Activated CD4-positive, alpha-beta memory T cell treated with anti-CD3 and anti-CD28 coated beads for 36 hours (primary cell): Measurements from ENCODE around the gene PLA2G6. TPM values are rescaled to one million over a fixed set of nuclear protein-coding genes. Genes with fewer than 3 reads are reported as not detected.

Experiments used
- CTCF ChIA-PET: fragments of 350-600 bp; sonication (Branson Sonifier 250); formaldehyde crosslinking; loops from one replicate; lab custom pipeline; 2021; ENCODE audit warnings: antibody characterized with exemption, inconsistent platforms; lab: Charles Lee
- POLR2A ChIA-PET: fragments of 350-600 bp; sonication (Branson Sonifier 250); formaldehyde crosslinking; loops from one replicate; lab custom pipeline; 2021; ENCODE audit warnings: antibody characterized with exemption; lab: Charles Lee
- DNase-seq: peaks from one replicate; pipeline ENCODE4 v3.0.0-alpha.2; 2020
- H3K27ac Mint-ChIP-seq: one replicate; pipeline ENCODE4 v1.8.0; 2021; ENCODE audit warnings: mixed read lengths
- H3K27me3 Mint-ChIP-seq: one replicate; pipeline ENCODE4 v1.8.0; 2021; ENCODE audit warnings: mixed read lengths
- H3K36me3 Mint-ChIP-seq: one replicate; pipeline ENCODE4 v1.8.0; 2021; ENCODE audit warnings: mixed read lengths
- H3K4me1 Mint-ChIP-seq: one replicate; pipeline ENCODE4 v1.8.0; 2021; ENCODE audit warnings: low read depth, mixed read lengths
- H3K4me3 Mint-ChIP-seq: one replicate; pipeline ENCODE4 v1.8.0; 2021; ENCODE audit warnings: mild to moderate bottlenecking, mixed read lengths
- H3K9me3 Mint-ChIP-seq: one replicate; pipeline ENCODE4 v1.8.0; 2021; ENCODE audit warnings: mixed read lengths
- intact Hi-C: fragments of 100-400 bp; cut with micrococcal nuclease; formaldehyde crosslinking; loops from one replicate; pipeline ENCODE4 v1.15.1; 2023
- total RNA-seq, 2 experiments: library from RNA; stranded (reverse); gene quantifications; one replicate each; pipeline ENCODE4 v1.2.3, GENCODE V29; 2021

PLA2G6 gene
- total RNA-seq, 2 experiments from 2014 or later: 63.7 to 69.5 TPM

- intact Hi-C loops: no loop called here
- Mint-ChIP-seq H3K4me1 (no peaks in the 10 kb centered on the region), H3K27me3 (no peaks in the 10 kb centered on the region), H3K9me3 (no peaks in the 10 kb centered on the region), H3K4me3 (no peak overlapping the region), H3K36me3 (peaks cover 14% of the 10 kb centered on the region), H3K27ac (no peak overlapping the region)
- DNase-seq: no peak
- CTCF ChIA-PET: interaction anchor here (1.5 kb wide), 1 partner anchor 8 kb away, joined by 3 read pairs; no protein-coding TSS in a partner anchor
- POLR2A ChIA-PET: no interaction called here
Measured at GRCh38 chr22:38074181-38075104, 107.2 kb downstream of the PLA2G6 start.

DNA sequence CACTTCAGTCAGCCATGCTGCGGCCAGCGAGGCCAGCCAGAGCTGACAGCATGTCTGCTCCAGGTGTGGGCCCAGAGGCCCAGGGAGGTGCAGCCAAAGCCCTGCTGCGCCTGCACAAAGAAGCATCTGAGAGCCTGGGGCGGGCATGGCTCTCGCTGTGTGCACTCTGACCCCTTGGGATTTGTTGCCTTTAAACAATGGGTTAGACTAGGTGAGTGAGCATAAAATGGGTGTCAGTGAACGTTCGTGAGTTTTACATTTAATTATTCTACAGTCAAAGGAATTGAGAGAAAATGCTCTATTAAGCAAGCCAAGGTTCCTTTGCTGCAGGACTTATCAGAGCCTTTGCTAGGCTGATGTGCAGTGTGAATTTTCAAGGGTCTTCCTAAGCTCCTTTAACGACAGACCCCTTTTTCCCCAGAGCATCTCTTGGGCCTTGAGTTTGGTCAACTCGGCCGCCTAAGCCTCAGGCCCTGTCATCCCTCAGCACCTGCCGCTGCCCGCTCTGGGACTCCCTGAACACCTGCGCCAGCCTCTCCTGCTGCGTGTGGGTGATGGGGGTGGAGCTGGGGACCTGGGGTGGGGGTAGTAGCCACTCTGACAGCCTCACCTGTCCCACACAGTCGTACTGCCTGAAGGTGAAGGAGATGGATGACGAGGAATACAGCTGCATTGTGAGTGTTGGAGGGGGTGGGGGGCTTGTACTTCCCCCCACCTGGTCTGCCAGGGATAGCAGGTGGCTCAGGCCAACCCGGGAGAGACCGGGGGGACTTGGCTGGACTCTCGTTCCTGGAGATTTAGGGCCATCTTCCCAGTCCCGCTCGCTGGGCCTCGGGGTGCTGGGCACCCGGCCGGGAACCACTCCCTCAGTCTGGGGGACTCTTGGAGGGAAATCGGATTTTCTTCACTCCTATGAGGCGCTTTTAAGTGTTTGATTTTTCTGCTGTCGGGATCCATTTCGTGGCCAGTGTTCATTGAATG lies 108.2 kb downstream of the PLA2G6 start:
- H3K36me3 Mint-ChIP-seq: peaks cover 14% of the 10 kb centered on the region
- POLR2A ChIA-PET: no interaction called here
- no peak overlapping the region for H3K4me3 Mint-ChIP-seq
- no peak overlapping the region for H3K27ac Mint-ChIP-seq
- no peak for DNase-seq
- H3K9me3 Mint-ChIP-seq: no peaks in the 10 kb centered on the region
- no peaks in the 10 kb centered on the region for H3K4me1 Mint-ChIP-seq
- no peaks in the 10 kb centered on the region for H3K27me3 Mint-ChIP-seq
- CTCF ChIA-PET: no interaction called here
- intact Hi-C loops: no loop called here

DNA sequence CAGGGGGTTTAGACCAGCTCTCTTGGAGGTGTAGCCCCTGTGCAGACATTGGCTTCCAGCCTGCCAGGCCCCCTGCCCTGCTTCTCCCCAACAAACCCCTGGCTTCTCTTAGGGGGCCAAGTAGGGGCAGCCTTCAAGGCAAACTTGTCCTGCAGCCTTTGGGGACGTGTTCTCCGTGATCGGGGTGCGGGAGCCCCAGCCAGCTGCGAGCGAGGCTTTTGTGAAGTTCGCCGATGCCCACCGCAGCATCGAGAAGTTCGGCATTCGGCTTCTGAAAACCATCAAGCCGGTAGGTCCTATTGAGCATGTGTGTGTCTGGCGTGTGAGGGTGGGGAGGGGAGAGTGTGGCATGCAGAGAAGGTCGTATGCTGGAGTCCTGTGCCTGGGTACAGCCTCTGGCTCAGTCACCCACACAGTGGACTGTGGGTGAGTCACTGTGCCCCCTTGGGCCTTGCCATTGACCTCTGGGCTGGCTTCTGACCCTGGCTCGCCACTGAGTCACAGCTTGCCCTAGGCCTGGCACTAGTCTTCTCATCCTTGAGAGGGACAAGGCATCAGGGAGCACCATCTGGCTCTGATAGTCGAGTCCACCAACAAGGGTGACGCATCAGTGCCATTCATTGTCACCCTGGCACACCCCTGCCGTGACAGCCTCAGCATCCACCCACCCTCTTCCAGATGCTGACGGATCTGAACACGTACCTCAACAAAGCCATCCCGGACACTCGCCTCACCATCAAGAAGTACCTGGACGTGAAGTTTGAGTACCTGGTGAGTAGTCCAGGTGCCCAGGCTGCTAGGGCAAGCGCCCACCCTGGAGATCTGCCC lies 109.1 kb downstream of the PLA2G6 start:
- ChIA-PET CTCF (no interaction called here), POLR2A (interaction anchor here (0.9 kb wide), 1 partner anchor 14 kb away, joined by 3 read pairs; no protein-coding TSS in a partner anchor)
- Mint-ChIP-seq H3K27ac (no peak overlapping the region), H3K4me1 (no peaks in the 10 kb centered on the region), H3K27me3 (no peaks in the 10 kb centered on the region), H3K9me3 (no peaks in the 10 kb centered on the region), H3K36me3 (peaks cover 16% of the 10 kb centered on the region), H3K4me3 (no peak overlapping the region)
- intact Hi-C loops: no loop called here
- no peak for DNase-seq

DNA sequence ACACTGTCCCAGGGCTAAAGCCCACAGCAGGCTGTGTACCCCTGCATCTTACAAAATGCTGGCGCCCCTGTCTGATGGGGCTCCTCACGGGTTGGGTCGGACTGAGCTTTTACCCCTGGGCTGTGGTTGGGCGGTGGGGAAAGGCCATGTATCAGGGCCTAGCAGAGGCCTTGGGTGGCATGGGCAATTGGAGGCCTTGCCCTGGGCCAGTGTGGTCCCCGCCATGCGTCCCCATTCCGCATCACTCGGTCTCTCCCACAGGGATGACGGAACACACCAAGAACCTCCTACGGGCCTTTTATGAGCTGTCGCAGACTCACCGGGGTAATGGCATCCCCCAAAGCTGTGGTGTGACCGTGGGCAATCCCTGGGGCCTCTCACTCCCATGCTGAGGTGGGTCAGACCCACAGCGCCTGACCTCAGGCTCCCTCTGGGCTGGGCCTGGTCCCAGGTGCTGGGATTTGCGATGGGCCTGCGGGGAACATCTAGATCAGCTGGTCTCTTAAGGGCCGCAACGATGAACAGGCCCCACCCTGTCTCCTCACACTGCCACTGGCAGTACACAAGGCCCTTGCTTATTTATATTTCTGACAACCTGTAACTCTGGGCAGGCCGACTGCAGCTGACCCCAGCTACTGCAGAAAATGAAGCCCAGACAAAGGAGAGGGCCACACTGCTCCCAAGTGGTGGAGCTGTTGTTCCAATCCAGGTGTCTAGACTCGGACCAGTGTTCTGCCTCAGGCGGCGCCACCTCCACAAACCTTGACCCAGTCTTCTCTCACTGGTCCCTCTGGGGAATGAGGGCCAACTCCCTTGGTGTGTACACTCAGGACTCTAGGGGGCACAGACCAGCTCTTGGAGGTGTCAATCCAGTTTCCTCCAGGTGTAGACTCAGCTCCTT lies 110.0 kb downstream of the PLA2G6 start:
- Mint-ChIP-seq H3K9me3 (no peaks in the 10 kb centered on the region), H3K4me1 (no peaks in the 10 kb centered on the region), H3K27ac (no peak overlapping the region), H3K36me3 (peaks cover 16% of the 10 kb centered on the region), H3K27me3 (no peaks in the 10 kb centered on the region), H3K4me3 (no peak overlapping the region)
- no peak for DNase-seq
- intact Hi-C loops: no loop called here
- ChIA-PET POLR2A (interaction anchor here (0.9 kb wide), 1 partner anchor 13 kb away, joined by 3 read pairs; no protein-coding TSS in a partner anchor), CTCF (no interaction called here)

GRCh38 chr22:38070250-38070921 lies 111.2 kb downstream of the PLA2G6 start:
- CTCF ChIA-PET: interaction anchor here (1.4 kb wide), 1 partner anchor 18 kb away, joined by 5 read pairs; no protein-coding TSS in a partner anchor
- Mint-ChIP-seq H3K27me3 (no peaks in the 10 kb centered on the region), H3K27ac (no peak overlapping the region), H3K36me3 (peaks cover 20% of the 10 kb centered on the region), H3K9me3 (no peaks in the 10 kb centered on the region), H3K4me1 (no peaks in the 10 kb centered on the region), H3K4me3 (no peak overlapping the region)
- DNase-seq: no peak
- POLR2A ChIA-PET: no interaction called here
- intact Hi-C loops: no loop called here

GRCh38 chr22:38069372-38070249 lies 112.0 kb downstream of the PLA2G6 start:
- ChIA-PET POLR2A (interaction anchor here (0.6 kb wide), 1 partner anchor 32 kb away, joined by 3 read pairs; no protein-coding TSS in a partner anchor), CTCF (interaction anchor here (1.4 kb wide), 1 partner anchor 17 kb away, joined by 5 read pairs; no protein-coding TSS in a partner anchor)
- Mint-ChIP-seq H3K4me3 (no peak overlapping the region), H3K9me3 (no peaks in the 10 kb centered on the region), H3K36me3 (peaks cover 25% of the 10 kb centered on the region), H3K4me1 (no peaks in the 10 kb centered on the region), H3K27ac (no peak overlapping the region), H3K27me3 (no peaks in the 10 kb centered on the region)
- DNase-seq: no peak
- intact Hi-C loops: no loop called here

GRCh38 chr22:38068641-38069371 lies 112.8 kb downstream of the PLA2G6 start:
- H3K4me1 Mint-ChIP-seq: no peaks in the 10 kb centered on the region
- H3K27ac Mint-ChIP-seq: no peak overlapping the region
- H3K9me3 Mint-ChIP-seq: no peaks in the 10 kb centered on the region
- CTCF ChIA-PET: interaction anchor here (0.7 kb wide), 1 partner anchor 16 kb away, joined by 3 read pairs; no protein-coding TSS in a partner anchor
- POLR2A ChIA-PET: interaction anchor here (0.6 kb wide), 1 partner anchor 33 kb away, joined by 3 read pairs; no protein-coding TSS in a partner anchor
- no peak for DNase-seq
- intact Hi-C loops: no loop called here
- no peaks in the 10 kb centered on the region for H3K27me3 Mint-ChIP-seq
- no peak overlapping the region for H3K4me3 Mint-ChIP-seq
- peaks cover 21% of the 10 kb centered on the region for H3K36me3 Mint-ChIP-seq

- ChIA-PET CTCF (interaction anchor here (0.7 kb wide), 1 partner anchor 16 kb away, joined by 3 read pairs; no protein-coding TSS in a partner anchor), POLR2A (no interaction called here)
- Mint-ChIP-seq H3K27me3 (no peaks in the 10 kb centered on the region), H3K9me3 (no peaks in the 10 kb centered on the region), H3K27ac (no peak overlapping the region), H3K4me3 (no peak overlapping the region), H3K4me1 (no peaks in the 10 kb centered on the region), H3K36me3 (peaks cover 20% of the 10 kb centered on the region)
- DNase-seq: no peak
- intact Hi-C loops: no loop called here
Measured at GRCh38 chr22:38067761-38068360, 113.8 kb downstream of the PLA2G6 start.

DNA sequence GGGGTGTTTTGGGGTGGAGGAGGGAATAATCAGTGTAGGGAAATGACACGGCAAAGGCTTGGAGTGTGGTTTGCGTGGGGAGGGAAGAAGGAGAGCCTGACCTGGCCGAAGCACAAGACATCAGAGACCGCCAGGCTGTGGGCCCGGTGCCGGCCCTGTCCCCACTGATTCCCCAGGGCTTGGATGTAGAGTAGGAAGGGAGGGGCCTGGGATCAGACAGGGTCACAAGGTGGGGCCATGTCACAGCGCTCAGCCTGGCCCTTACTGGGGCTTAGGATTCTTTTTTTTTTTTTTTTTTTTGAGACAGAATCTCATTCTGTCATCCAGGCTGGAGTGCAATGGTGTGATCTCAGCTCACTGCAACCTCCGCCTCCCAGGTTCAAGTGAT lies 114.6 kb downstream of the PLA2G6 start:
- Mint-ChIP-seq H3K4me1 (no peaks in the 10 kb centered on the region), H3K36me3 (peaks cover 24% of the 10 kb centered on the region), H3K27ac (no peak overlapping the region), H3K4me3 (no peak overlapping the region), H3K9me3 (no peaks in the 10 kb centered on the region), H3K27me3 (no peaks in the 10 kb centered on the region)
- intact Hi-C loops: no loop called here
- CTCF ChIA-PET: no interaction called here
- no peak for DNase-seq
- POLR2A ChIA-PET: no interaction called here
